GM23338 (cell line): ENCODE results near the gene BICC1. TPM values are rescaled to one million over a fixed set of nuclear protein-coding genes. Genes with fewer than 3 reads are reported as not detected.

Experiments
- ATAC-seq: fragments of 200-7000 bp; cut with Tn5 transposase; 3 replicates; pipeline ENCODE4 v1.9.1; 2020
- DNase-seq: peaks from one replicate; pipeline ENCODE4 v3.0.0-alpha.2; 2015; ENCODE audit warnings: low spot score
- H2AFZ ChIP-seq: fragments of 200-600 bp; sonication (generic); 2 replicates; pipeline ENCODE4 v1.8.0; 2016; ENCODE audit warnings: antibody characterized with exemption, mild to moderate bottlenecking, moderate library complexity
- H3F3A ChIP-seq: fragments of 200-600 bp; sonication (generic); replicated peaks from 2 replicates; pipeline ENCODE4 v1.8.0; 2017; ENCODE audit warnings: antibody characterized with exemption, mixed run types, low read depth
- H3K27ac ChIP-seq: fragments of 200-600 bp; sonication (generic); 2 replicates; pipeline ENCODE4 v1.6.1; 2016; ENCODE audit warnings: low read depth
- H3K27me3 ChIP-seq: fragments of 200-600 bp; sonication (generic); 2 replicates; pipeline ENCODE4 v1.8.0; 2016; ENCODE audit warnings: mild to moderate bottlenecking, mixed run types, moderate library complexity; ENCODE audit not compliant: insufficient read depth
- H3K36me3 ChIP-seq: fragments of 200-600 bp; sonication (generic); 2 replicates; pipeline ENCODE4 v1.8.0; 2016; ENCODE audit warnings: mild to moderate bottlenecking; ENCODE audit not compliant: insufficient read depth
- H3K4me1 ChIP-seq: fragments of 200-600 bp; sonication (generic); 2 replicates; pipeline ENCODE4 v1.8.0; 2016; ENCODE audit warnings: mild to moderate bottlenecking, moderate library complexity; ENCODE audit not compliant: insufficient read depth
- H3K4me2 ChIP-seq: fragments of 200-600 bp; sonication (generic); 2 replicates; pipeline ENCODE4 v1.7.1; 2017; ENCODE audit warnings: mixed run types
- H3K4me3 ChIP-seq: fragments of 200-600 bp; sonication (generic); 2 replicates; pipeline ENCODE4 v1.6.1; 2016; ENCODE audit warnings: mixed run types
- H3K79me2 ChIP-seq: fragments of 200-600 bp; sonication (generic); replicated peaks from 2 replicates; pipeline ENCODE4 v1.8.0; 2017; ENCODE audit warnings: mild to moderate bottlenecking; ENCODE audit not compliant: insufficient read depth
- H3K9me2 ChIP-seq: fragments of 200-600 bp; sonication (generic); 2 replicates; pipeline ENCODE4 v1.8.0; 2017; ENCODE audit not compliant: insufficient read depth
- H4K20me1 ChIP-seq: fragments of 200-600 bp; sonication (generic); replicated peaks from 2 replicates; pipeline ENCODE4 v1.8.0; 2017; ENCODE audit warnings: mild to moderate bottlenecking; ENCODE audit not compliant: insufficient read depth
- H3K27ac Mint-ChIP-seq: 2 replicates; pipeline ENCODE4 v1.8.0; 2020; ENCODE audit warnings: inconsistent platforms, mild to moderate bottlenecking, moderate library complexity, mixed read lengths
- H3K27me3 Mint-ChIP-seq: 3 replicates; pipeline ENCODE4 v1.8.0; 2022; ENCODE audit warnings: low read depth, mild to moderate bottlenecking, moderate library complexity, mixed read lengths, inconsistent platforms; ENCODE audit not compliant: insufficient read depth, poor library complexity
- H3K36me3 Mint-ChIP-seq: 3 replicates; pipeline ENCODE4 v1.8.0; 2021; ENCODE audit warnings: low read depth, mild to moderate bottlenecking, inconsistent platforms, moderate library complexity, mixed read lengths
- H3K4me1 Mint-ChIP-seq: 3 replicates; pipeline ENCODE4 v1.8.0; 2020; ENCODE audit warnings: mild to moderate bottlenecking, inconsistent platforms, mixed read lengths
- H3K4me3 Mint-ChIP-seq: 3 replicates; pipeline ENCODE4 v1.8.0; 2021; ENCODE audit warnings: moderate library complexity, mild to moderate bottlenecking, inconsistent platforms, mixed read lengths
- H3K9me3 Mint-ChIP-seq: 3 replicates; pipeline ENCODE4 v1.8.0; 2020; ENCODE audit warnings: moderate library complexity, mild to moderate bottlenecking, inconsistent platforms, mixed read lengths
- CREB1 ChIP-seq: fragments of 250-450 bp; sonication (Bioruptor Pico); IDR thresholded peaks from 2 replicates; pipeline ENCODE4 v1.5.0; 2020; ENCODE audit warnings: low read depth, mild to moderate bottlenecking, moderate library complexity
- ETS1 ChIP-seq: IDR thresholded peaks from 2 replicates; pipeline ENCODE4 v1.6.1; 2016; ENCODE audit warnings: antibody characterized with exemption
- EZH2 ChIP-seq: fragments of 200-600 bp; sonication (generic); IDR thresholded peaks from one replicate; pipeline ENCODE4 v1.8.0; 2017; ENCODE audit warnings: antibody characterized with exemption, mild to moderate bottlenecking, low read depth; ENCODE audit not compliant: unreplicated experiment
- EZH2phosphoT487 ChIP-seq: fragments of 200-600 bp; sonication (generic); IDR thresholded peaks from one replicate; pipeline ENCODE4 v1.8.1; 2018; ENCODE audit warnings: antibody characterized with exemption; ENCODE audit not compliant: unreplicated experiment
- JUNB ChIP-seq: IDR thresholded peaks from one replicate; pipeline ENCODE4 v1.6.1; 2016; ENCODE audit warnings: antibody characterized with exemption; ENCODE audit not compliant: unreplicated experiment
- NANOG ChIP-seq: IDR thresholded peaks from 2 replicates; pipeline ENCODE4 v1.6.1; 2016; ENCODE audit warnings: antibody characterized with exemption, borderline replicate concordance
- POLR2AphosphoS5 ChIP-seq: IDR thresholded peaks from 2 replicates; pipeline ENCODE4 v1.6.1; 2016; ENCODE audit warnings: antibody characterized with exemption, low read depth
- REST ChIP-seq: IDR thresholded peaks from one replicate; pipeline ENCODE4 v1.6.1; 2018; ENCODE audit warnings: antibody characterized with exemption; ENCODE audit not compliant: unreplicated experiment
- STAT1 ChIP-seq: IDR thresholded peaks from one replicate; pipeline ENCODE4 v1.6.1; 2016; ENCODE audit warnings: antibody characterized with exemption; ENCODE audit not compliant: unreplicated experiment
- ZNF114 ChIP-seq: fragments of 250-450 bp; sonication (Bioruptor Pico); IDR thresholded peaks from 2 replicates; pipeline ENCODE4 v1.5.0; 2020; ENCODE audit warnings: mild to moderate bottlenecking, moderate library complexity
- ZNF331 ChIP-seq: fragments of 250-450 bp; sonication (Bioruptor Pico); IDR thresholded peaks from 2 replicates; pipeline ENCODE4 v1.5.0; 2020; ENCODE audit warnings: low read depth, mild to moderate bottlenecking, moderate library complexity
- ZNF462 ChIP-seq: fragments of 250-450 bp; sonication (Bioruptor Pico); IDR thresholded peaks from 2 replicates; pipeline ENCODE4 v1.5.0; 2020; ENCODE audit warnings: mild to moderate bottlenecking, moderate library complexity
- polyA plus RNA-seq: library from polyadenylated mRNA; unstranded; fragments of >200 nt; fragmentation: Nextera tagmentation; extraction: Ambion mirVana; gene quantifications from 2 replicates; pipeline ENCODE4 v1.2.1, GENCODE V29; 2016
- total RNA-seq: library from RNA; depleted of rRNA; stranded (reverse); fragments of >200 nt; shearing (Covaris generic); gene quantifications from 2 replicates; pipeline ENCODE4 v1.2.3, GENCODE V29; 2014

Gene BICC1
- total and polyA plus RNA-seq, 2 experiments from 2014 or later, result 1.3 to 2.2 TPM

- no peak for TF ChIP-seq ZNF462 (CRISPR knock-in tag)
- TF ChIP-seq ETS1, result no peak
- no peak for TF ChIP-seq NANOG
- TF ChIP-seq ZNF114, result no peak
- no peak for TF ChIP-seq CREB1 (CRISPR knock-in tag)
- no peak for TF ChIP-seq EZH2
- TF ChIP-seq EZH2phosphoT487, result no peak
- no peak for TF ChIP-seq JUNB
These were observed 2.7 kb downstream of the BICC1 start (continued) for GRCh38 chr10:58515291-58515941.

GRCh38 chr10:58516119-58516518 is 3.4 kb downstream of the BICC1 start:
- Histone ChIP-seq H3K4me2 (no peak overlapping the region), H3K9me2 (no peaks in the 10 kb centered on the region), H3K27ac (no peak overlapping the region), H3K79me2 (no peaks in the 10 kb centered on the region), H4K20me1 (no peaks in the 10 kb centered on the region), H3K4me1 (peaks cover 18% of the 10 kb centered on the region), H3F3A (no peaks in the 10 kb centered on the region; the same call in 1 of the 2 replicates), H2AFZ (no peak overlapping the region), H3K4me3 (no peak overlapping the region), H3K27me3 (peaks cover 45% of the 10 kb centered on the region), H3K36me3 (no peaks in the 10 kb centered on the region)
- no peak for DNase-seq
- Mint-ChIP-seq H3K27me3 (peaks cover 31% of the 10 kb centered on the region), H3K9me3 (no peaks in the 10 kb centered on the region; the same call in 2 of the 3 replicates), H3K36me3 (no peaks in the 10 kb centered on the region; the same call in 2 of the 3 replicates), H3K27ac (no peak overlapping the region), H3K4me3 (no peak overlapping the region), H3K4me1 (peaks cover 11% of the 10 kb centered on the region)
- ATAC-seq, result no peak
- no peak for TF ChIP-seq POLR2AphosphoS5
- TF ChIP-seq ETS1, result no peak
- no peak for TF ChIP-seq REST
- TF ChIP-seq STAT1, result no peak
- no peak for TF ChIP-seq ZNF331 (CRISPR knock-in tag)
